Hematopoietic multipotent progenitor cell treated with erythropoietin and hydrocortisone succinate and interleukin-3 and kit ligand, for 15 days (in vitro differentiated cells): ENCODE measurements around the gene GADD45G.

Experiments
- DNase-seq: peaks from one replicate; pipeline ENCODE4 v3.0.0-alpha.2; 2015; ENCODE audit warnings: low spot score

Gene GADD45G

GRCh38 chr9:89630508-89630907 is 25.7 kb downstream of the GADD45G start:
- no peak for DNase-seq

- DNase-seq, result no peak
Measured at GRCh38 chr9:89631384-89631783, 26.6 kb downstream of the GADD45G start.

GRCh38 chr9:89632192-89632733 is 27.5 kb downstream of the GADD45G start:
- DNase-seq, result no peak

GRCh38 chr9:89632736-89633135 is 27.9 kb downstream of the GADD45G start:
- DNase-seq, result no peak

- DNase-seq, result no peak
Measured at GRCh38 chr9:89633404-89633803, 28.6 kb downstream of the GADD45G start.

GRCh38 chr9:89633920-89634319 is 29.1 kb downstream of the GADD45G start:
- no peak for DNase-seq

- DNase-seq, result no peak
Measured at GRCh38 chr9:89634995-89635742, 30.4 kb downstream of the GADD45G start.

- DNase-seq, result no peak
Measured at GRCh38 chr9:89635816-89636215, 31.0 kb downstream of the GADD45G start.

- DNase-seq, result no peak
Measured at GRCh38 chr9:89637787-89638186, 33.0 kb downstream of the GADD45G start.

GRCh38 chr9:89638359-89638758 is 33.5 kb downstream of the GADD45G start:
- DNase-seq, result no peak

GRCh38 chr9:89638893-89639292 is 34.1 kb downstream of the GADD45G start:
- DNase-seq, result no peak

GRCh38 chr9:89639367-89639795 is 34.6 kb downstream of the GADD45G start:
- no peak for DNase-seq

- DNase-seq, result no peak
Measured at GRCh38 chr9:89639961-89640360, 35.1 kb downstream of the GADD45G start.

GRCh38 chr9:89640361-89640760 is 35.5 kb downstream of the GADD45G start:
- DNase-seq, result no peak

- no peak for DNase-seq
Measured at GRCh38 chr9:89640801-89641200, 36.0 kb downstream of the GADD45G start.

GRCh38 chr9:89641980-89642379 is 37.2 kb downstream of the GADD45G start:
- no peak for DNase-seq

- DNase-seq, result no peak
Measured at GRCh38 chr9:89642789-89643188, 38.0 kb downstream of the GADD45G start.

- DNase-seq, result no peak
Measured at GRCh38 chr9:89646189-89646939, 41.6 kb downstream of the GADD45G start.

- DNase-seq, result no peak
Measured at GRCh38 chr9:89647366-89648128, 42.7 kb downstream of the GADD45G start.

- no peak for DNase-seq
Measured at GRCh38 chr9:89648247-89649000, 43.6 kb downstream of the GADD45G start.

- no peak for DNase-seq
Measured at GRCh38 chr9:89649039-89649691, 44.4 kb downstream of the GADD45G start.
